T-helper 17 cell (primary cell): ENCODE results near the gene SPIRE2. TPM values are rescaled to one million over a fixed set of nuclear protein-coding genes. Genes with fewer than 3 reads are reported as not detected.

Experiments used
- ATAC-seq: fragments of 150-1000 bp; cut with Tn5 transposase; 2 replicates; pipeline ENCODE4 v1.10.0; 2021; ENCODE audit warnings: mild to moderate bottlenecking, moderate library complexity
- DNase-seq, 3 donors: peaks; one replicate each; pipeline versions ENCODE4 v3.0.0 to v3.0.0-alpha.2; 2020 to 2021
- H3K9me3 ChIP-seq: one replicate; pipeline ENCODE4 v1.7.0; 2013; ENCODE audit warnings: low read length, mild to moderate bottlenecking; ENCODE audit not compliant: control insufficient read depth, poor library complexity, severe bottlenecking
- H3K27ac Mint-ChIP-seq: one replicate; pipeline ENCODE4 v1.8.0; 2022; ENCODE audit warnings: mild to moderate bottlenecking, moderate library complexity, mixed read lengths
- H3K27me3 Mint-ChIP-seq: one replicate; pipeline ENCODE4 v1.8.0; 2022; ENCODE audit warnings: mixed read lengths
- H3K36me3 Mint-ChIP-seq: one replicate; pipeline ENCODE4 v1.8.0; 2022; ENCODE audit warnings: low read depth, mixed read lengths
- H3K4me1 Mint-ChIP-seq: one replicate; pipeline ENCODE4 v1.8.0; 2022; ENCODE audit warnings: mild to moderate bottlenecking, mixed read lengths
- H3K4me3 Mint-ChIP-seq: one replicate; pipeline ENCODE4 v1.8.0; 2022; ENCODE audit warnings: mild to moderate bottlenecking, moderate library complexity, mixed read lengths
- total RNA-seq, 4 donors: library from RNA in 2 of 4; stranded (reverse) in 2 of 4; gene quantifications; one replicate each; pipeline ENCODE4 v1.2.3 and lab custom pipeline; 2022 to 2026

Gene SPIRE2
- total RNA-seq, 2 donors from 2014 or later: 1.3 to 3.3 TPM

- ATAC-seq: no peak
- Mint-ChIP-seq H3K36me3 (no peaks in the 10 kb centered on the region), H3K4me1 (peaks cover 20% of the 10 kb centered on the region), H3K27me3 (peaks cover 10% of the 10 kb centered on the region), H3K4me3 (peak overlapping the region; percentile 36), H3K27ac (peak overlapping the region; percentile 49)
- no peaks in the 10 kb centered on the region for H3K9me3 ChIP-seq
- DNase-seq: no peak
Observed at GRCh38 chr16:89915303-89916232, 87.3 kb downstream of the SPIRE2 start.

DNA sequence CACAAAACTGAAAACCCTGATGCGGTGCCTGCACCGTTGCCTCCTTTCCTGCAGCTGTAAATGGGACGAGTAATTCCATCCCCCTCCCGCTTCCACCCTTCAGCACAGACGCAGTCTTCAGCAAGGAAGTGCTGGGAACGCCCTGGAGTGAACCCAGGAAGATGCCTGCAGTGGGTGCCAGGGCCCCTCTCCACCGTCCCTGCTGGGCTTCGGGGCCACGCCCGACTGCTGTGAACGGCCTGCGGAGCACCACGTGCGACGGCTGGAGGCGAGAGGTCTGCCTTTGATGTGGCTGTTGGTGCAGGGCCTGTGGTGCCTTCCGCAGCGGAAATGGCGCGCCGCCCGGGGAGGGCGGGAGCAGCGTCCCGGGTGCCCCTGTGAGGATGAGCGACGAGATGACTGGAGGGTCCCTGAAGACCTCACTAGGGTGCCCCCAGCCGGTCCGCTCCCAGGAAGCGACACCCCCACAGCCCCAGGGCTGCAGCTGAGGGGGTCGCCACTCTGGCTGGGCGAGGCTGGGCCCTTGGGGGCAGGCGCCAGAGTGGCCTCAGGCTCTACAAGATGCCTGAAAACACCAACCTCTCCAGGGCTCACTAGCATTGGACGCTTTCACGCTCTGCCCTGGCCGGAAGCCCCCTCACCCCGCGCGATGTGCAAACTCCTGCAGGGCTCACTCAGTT is 89.6 kb downstream of the SPIRE2 start:
- no peaks in the 10 kb centered on the region for H3K9me3 ChIP-seq
- Mint-ChIP-seq H3K4me3 (peak overlapping the region; percentile 89), H3K36me3 (no peaks in the 10 kb centered on the region), H3K27ac (peak overlapping the region; percentile 67), H3K27me3 (peaks cover 15% of the 10 kb centered on the region), H3K4me1 (peaks cover 21% of the 10 kb centered on the region)
- peak; percentile 61 to 65 (median 64) for DNase-seq
- peak; percentile 85 for ATAC-seq

DNA sequence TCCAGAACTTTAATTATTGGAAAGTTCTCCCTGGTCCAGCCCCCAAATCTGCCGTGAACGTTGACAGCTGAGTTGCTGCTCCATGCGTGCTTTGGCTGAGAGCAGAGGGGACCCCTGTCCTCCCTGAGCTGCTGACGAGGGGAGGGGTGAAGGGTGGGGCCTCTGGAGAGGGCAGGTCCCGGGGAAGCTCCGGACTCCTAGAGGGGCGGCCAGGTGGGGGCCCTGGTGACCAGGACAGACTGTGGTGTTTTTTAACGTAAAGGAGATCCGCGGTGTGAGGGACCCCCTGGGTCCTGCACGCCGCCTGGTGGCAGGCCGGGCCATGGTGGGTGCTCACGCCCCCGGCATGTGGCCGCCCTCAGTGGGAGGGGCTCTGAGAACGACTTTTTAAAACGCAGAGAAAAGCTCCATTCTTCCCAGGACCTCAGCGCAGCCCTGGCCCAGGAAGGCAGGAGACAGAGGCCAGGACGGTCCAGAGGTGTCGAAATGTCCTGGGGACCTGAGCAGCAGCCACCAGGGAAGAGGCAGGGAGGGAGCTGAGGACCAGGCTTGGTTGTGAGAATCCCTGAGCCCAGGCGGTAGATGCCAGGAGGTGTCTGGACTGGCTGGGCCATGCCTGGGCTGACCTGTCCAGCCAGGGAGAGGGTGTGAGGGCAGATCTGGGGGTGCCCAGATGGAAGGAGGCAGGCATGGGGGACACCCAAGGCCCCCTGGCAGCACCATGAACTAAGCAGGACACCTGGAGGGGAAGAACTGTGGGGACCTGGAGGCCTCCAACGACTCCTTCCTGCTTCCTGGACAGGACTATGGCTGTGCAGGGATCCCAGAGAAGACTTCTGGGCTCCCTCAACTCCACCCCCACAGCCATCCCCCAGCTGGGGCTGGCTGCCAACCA is 90.4 kb downstream of the SPIRE2 start, which contains the start of gene MC1R:
MC1R (plus strand) TSS at position 410 of the 895 bp plus-strand sequence; CDS start at position 807, 397 bp downstream.
- Mint-ChIP-seq H3K36me3 (no peaks in the 10 kb centered on the region), H3K4me1 (peaks cover 21% of the 10 kb centered on the region), H3K4me3 (peak within 1 kb of the TSS; percentile 89), H3K27me3 (peaks cover 15% of the 10 kb centered on the region), H3K27ac (peak within 1 kb of the TSS; percentile 67)
- DNase-seq (no peak), ATAC-seq (peak; percentile 21)
- H3K9me3 ChIP-seq: no peaks in the 10 kb centered on the region

GRCh38 chr16:89919535-89920406 is 91.5 kb downstream of the SPIRE2 start:
- H3K27me3 Mint-ChIP-seq: peaks cover 15% of the 10 kb centered on the region
- H3K4me1 Mint-ChIP-seq: peaks cover 24% of the 10 kb centered on the region
- H3K4me3 Mint-ChIP-seq: peak overlapping the region; percentile 59
- H3K27ac Mint-ChIP-seq: no peak overlapping the region
- no peaks in the 10 kb centered on the region for H3K36me3 Mint-ChIP-seq
- DNase-seq (no peak), ATAC-seq (no peak)
- no peaks in the 10 kb centered on the region for H3K9me3 ChIP-seq

DNA sequence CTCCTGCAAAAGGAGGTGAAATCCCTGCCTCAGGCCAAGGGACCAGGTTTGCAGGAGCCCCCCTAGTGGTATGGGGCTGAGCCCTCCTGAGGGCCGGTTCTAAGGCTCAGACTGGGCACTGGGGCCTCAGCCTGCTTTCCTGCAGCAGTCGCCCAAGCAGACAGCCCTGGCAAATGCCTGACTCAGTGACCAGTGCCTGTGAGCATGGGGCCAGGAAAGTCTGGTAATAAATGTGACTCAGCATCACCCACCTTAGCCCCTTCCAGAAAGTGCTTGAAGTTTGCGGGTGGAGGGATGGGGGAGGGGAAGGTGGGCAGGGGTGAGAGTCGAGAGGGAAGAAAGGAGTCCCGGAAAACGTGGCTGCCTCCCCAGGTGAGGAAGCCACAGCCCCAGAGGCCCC is 92.4 kb downstream of the SPIRE2 start:
- Mint-ChIP-seq H3K27me3 (peaks cover 15% of the 10 kb centered on the region), H3K4me1 (peaks cover 24% of the 10 kb centered on the region), H3K27ac (no peak overlapping the region), H3K36me3 (no peaks in the 10 kb centered on the region), H3K4me3 (no peak overlapping the region)
- H3K9me3 ChIP-seq: no peaks in the 10 kb centered on the region
- DNase-seq (no peak), ATAC-seq (no peak)

Other genes starting within 250 kb of the SPIRE2 start
- not detected for gene DPEP1, start 214.8 kb upstream of the SPIRE2 start, total RNA-seq
- 10 to 100 TPM; 75.3 to 76.9 TPM for gene CHMP1A, start 170.8 kb upstream of the SPIRE2 start, total RNA-seq
- gene SPATA33, start 170.6 kb upstream of the SPIRE2 start, total RNA-seq: 10 to 100 TPM in 1 of 2 donors, 1 to 10 TPM in 1; 8.3 to 10.1 TPM
- 10 to 100 TPM; 83.0 to 86.0 TPM for gene CDK10, start 141.8 kb upstream of the SPIRE2 start, total RNA-seq
- gene SPATA2L, start 126.8 kb upstream of the SPIRE2 start, total RNA-seq: 10 to 100 TPM; 20.6 to 30.8 TPM
- 10 to 100 TPM; 18.8 to 23.2 TPM for gene VPS9D1, start 107.6 kb upstream of the SPIRE2 start, total RNA-seq
- 100 to 1,000 TPM; 103 to 104 TPM for gene ZNF276, start 106.9 kb upstream of the SPIRE2 start, total RNA-seq
- 10 to 100 TPM; 10.7 to 12.7 TPM for gene FANCA, start 11.8 kb upstream of the SPIRE2 start, total RNA-seq
- gene TCF25, start 45.1 kb downstream of the SPIRE2 start, total RNA-seq: 100 to 1,000 TPM; 393 to 428 TPM
- 10 to 100 TPM; 10.1 to 13.8 TPM for gene MC1R, start 90.4 kb downstream of the SPIRE2 start, total RNA-seq
- gene TUBB3, start 94.9 kb downstream of the SPIRE2 start, total RNA-seq: under 1 TPM; 0.52 to 0.96 TPM
- 10 to 100 TPM; 32.5 to 38.3 TPM for gene DEF8, start 120.3 kb downstream of the SPIRE2 start, total RNA-seq
- under 1 TPM; 0.47 to 0.92 TPM for gene DBNDD1, start 191.0 kb downstream of the SPIRE2 start, total RNA-seq
- not detected for gene PRDM7, start 248.9 kb downstream of the SPIRE2 start, total RNA-seq